Upper lobe of left lung (tissue), 6 donors: ENCODE data around the gene BGLAP. TPM values are rescaled to one million over a fixed set of nuclear protein-coding genes. Genes with fewer than 3 reads are reported as not detected.

Source experiments
- ATAC-seq, 2 donors: fragments of 200-7000 bp; cut with Tn5 transposase; one replicate each; pipeline ENCODE4 v1.9.1; 2022; ENCODE audit warnings: mild to moderate bottlenecking in 2 of 2, moderate library complexity in 2 of 2; ENCODE audit not compliant: low FRiP score in 2 of 2
- DNase-seq, 2 donors: peaks; one replicate each; pipeline ENCODE4 v3.0.0-alpha.2; 2019 to 2020
- H3K27ac ChIP-seq, 4 donors: fragments of 200-600 bp; sonication (generic); one replicate each; pipeline ENCODE4 v1.5.1; 2016 to 2019
- H3K27me3 ChIP-seq, 4 donors: fragments of 200-600 bp; sonication (generic); one replicate each; pipeline ENCODE4 v1.5.1; 2017 to 2019
- H3K36me3 ChIP-seq, 4 donors: fragments of 200-600 bp; sonication (generic); one replicate each; pipeline ENCODE4 v1.5.1; 2016 to 2019
- H3K4me1 ChIP-seq, 4 donors: fragments of 200-600 bp; sonication (generic); one replicate each; pipeline ENCODE4 v1.5.1; 2018 to 2019
- H3K4me3 ChIP-seq, 4 donors: fragments of 200-600 bp; sonication (generic); one replicate each; pipeline ENCODE4 v1.5.1; 2017 to 2019; ENCODE audit warnings: mild to moderate bottlenecking in 2 of 4, moderate library complexity in 1 of 4
- H3K9me3 ChIP-seq, 4 donors: fragments of 200-600 bp; sonication (generic); one replicate each; pipeline ENCODE4 v1.5.1; 2018 to 2019
- EP300 ChIP-seq, 4 donors: sonication (generic); formaldehyde crosslinking; IDR thresholded peaks; one replicate each; pipeline ENCODE4 v1.5.1; 2017; ENCODE audit warnings: antibody characterized with exemption in 4 of 4, control low read depth in 2 of 4
- POLR2A ChIP-seq, 4 donors: fragments of 450-650 bp; IDR thresholded peaks; one replicate each; pipeline ENCODE4 v1.5.1; 2016 to 2017; ENCODE audit warnings: antibody characterized with exemption in 4 of 4, mild to moderate bottlenecking in 2 of 4
- POLR2AphosphoS5 ChIP-seq, 2 donors: sonication (generic); formaldehyde crosslinking; IDR thresholded peaks; one replicate each; pipeline ENCODE4 v1.5.1; 2017; ENCODE audit warnings: antibody characterized with exemption in 2 of 2
- WGBS, 2 donors: methylation state at CpG; one replicate each; pipeline ENCODE4 v1.1.5; 2017 to 2018; 5-methylcytosine and 5-hydroxymethylcytosine counted together
- small RNA-seq, 4 donors: library from RNA; depleted of rRNA; stranded (forward); fragments of <200 nt; gene quantifications; one replicate each; pipeline ENCODE3, GENCODE V24; 2016
- total RNA-seq, 6 donors: library from RNA; depleted of rRNA in 4 of 6; stranded (reverse); fragments of >200 nt in 4 of 6; gene quantifications; one replicate each; pipeline versions ENCODE4 v1.1.0 to v1.2.1, GENCODE V29; 2016 to 2021
- TF ChIP-seq, protein P1 (sequence below), 6 experiments: fragments of 450-650 bp in 4 of 6; fragments of 200-600 bp in 2 of 6; sonication (generic) in 2 of 6; IDR thresholded peaks; one replicate each; pipeline ENCODE4 v1.5.1; 2016 to 2019; ENCODE audit warnings: antibody characterized with exemption in 6 of 6
- donor health status: DM: no; HTN: no; CAD: no; lungs with moderate emphysema.
- donor health status: DM: no; HTN: yes; CAD: no; lungs with severe emphysema.

The BGLAP gene
- total RNA-seq, 6 donors from 2014 or later, result 0.69 to 31.4 (median 1.9) TPM; not detected in 1

DNA sequence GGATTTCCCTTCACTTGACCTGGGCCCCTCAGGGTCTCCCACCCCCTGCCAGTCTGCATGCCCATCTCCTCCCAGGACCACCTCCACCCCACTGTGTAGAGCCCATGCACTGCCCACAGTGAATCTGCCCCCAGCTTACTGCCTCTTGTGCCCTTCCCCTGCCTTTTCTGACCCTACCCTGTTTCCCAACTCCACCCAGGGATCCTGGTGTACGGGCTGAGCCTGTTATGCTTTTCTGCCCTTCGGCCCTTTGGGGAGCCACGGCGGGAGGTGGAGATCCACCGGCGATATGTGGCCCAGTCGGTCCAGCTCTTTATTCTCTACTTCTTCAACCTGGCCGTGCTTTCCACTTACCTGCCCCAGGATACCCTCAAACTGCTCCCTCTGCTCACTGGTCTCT is 44.1 kb downstream of the BGLAP start:
- WGBS, 2 donors, result 92 to 97% methylated on average over 8 of the region's 8 CpGs
- Histone ChIP-seq H3K36me3 (peaks cover 0 to 7% (median 0%) of the 10 kb centered on the region in 4 donors), H3K9me3 (no peaks in the 10 kb centered on the region), H3K4me1 (peaks cover 19 to 34% (median 27%) of the 10 kb centered on the region in 4 donors), H3K27ac (no peak overlapping the region), H3K27me3 (no peaks in the 10 kb centered on the region), H3K4me3 (no peak overlapping the region)
- TF ChIP-seq POLR2A (IDR thresholded peaks at IDR 0.05) (no peak), POLR2AphosphoS5 (IDR thresholded peaks at IDR 0.05) (no peak), EP300 (IDR thresholded peaks at IDR 0.05) (no peak)
- TF ChIP-seq, protein P1, sequence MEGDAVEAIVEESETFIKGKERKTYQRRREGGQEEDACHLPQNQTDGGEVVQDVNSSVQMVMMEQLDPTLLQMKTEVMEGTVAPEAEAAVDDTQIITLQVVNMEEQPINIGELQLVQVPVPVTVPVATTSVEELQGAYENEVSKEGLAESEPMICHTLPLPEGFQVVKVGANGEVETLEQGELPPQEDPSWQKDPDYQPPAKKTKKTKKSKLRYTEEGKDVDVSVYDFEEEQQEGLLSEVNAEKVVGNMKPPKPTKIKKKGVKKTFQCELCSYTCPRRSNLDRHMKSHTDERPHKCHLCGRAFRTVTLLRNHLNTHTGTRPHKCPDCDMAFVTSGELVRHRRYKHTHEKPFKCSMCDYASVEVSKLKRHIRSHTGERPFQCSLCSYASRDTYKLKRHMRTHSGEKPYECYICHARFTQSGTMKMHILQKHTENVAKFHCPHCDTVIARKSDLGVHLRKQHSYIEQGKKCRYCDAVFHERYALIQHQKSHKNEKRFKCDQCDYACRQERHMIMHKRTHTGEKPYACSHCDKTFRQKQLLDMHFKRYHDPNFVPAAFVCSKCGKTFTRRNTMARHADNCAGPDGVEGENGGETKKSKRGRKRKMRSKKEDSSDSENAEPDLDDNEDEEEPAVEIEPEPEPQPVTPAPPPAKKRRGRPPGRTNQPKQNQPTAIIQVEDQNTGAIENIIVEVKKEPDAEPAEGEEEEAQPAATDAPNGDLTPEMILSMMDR (IDR thresholded peaks at IDR 0.05), result no peak
- no peak for DNase-seq
- no peak for ATAC-seq

DNA sequence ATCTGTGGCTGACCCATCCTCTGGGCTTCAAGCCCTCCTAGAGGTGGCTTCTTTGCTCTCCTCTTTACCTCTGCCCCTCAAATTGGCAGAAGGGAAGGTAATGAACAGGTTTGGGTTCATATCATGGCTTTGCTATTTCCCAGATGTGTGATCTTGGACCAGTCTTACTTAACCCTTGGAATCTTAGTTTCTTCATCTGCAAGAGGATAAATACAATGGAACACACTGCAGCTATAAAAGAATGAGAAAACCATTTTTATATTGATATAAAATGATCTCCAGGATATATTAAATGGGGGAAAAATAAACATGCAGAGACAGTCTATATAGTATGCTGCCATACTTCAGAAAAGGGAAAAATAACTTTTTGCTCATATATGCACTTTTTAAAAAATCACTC is 47.9 kb downstream of the BGLAP start:
- Histone ChIP-seq H3K27me3 (no peaks in the 10 kb centered on the region), H3K27ac (no peak overlapping the region), H3K4me3 (no peak overlapping the region), H3K9me3 (no peaks in the 10 kb centered on the region), H3K4me1 (peaks cover 8 to 30% (median 19%) of the 10 kb centered on the region in 4 donors), H3K36me3 (peaks cover 0 to 17% (median 6%) of the 10 kb centered on the region in 4 donors)
- no peak for DNase-seq
- TF ChIP-seq, protein P1 (IDR thresholded peaks at IDR 0.05), result no peak
- TF ChIP-seq POLR2AphosphoS5 (IDR thresholded peaks at IDR 0.05), result no peak
- no peak for TF ChIP-seq POLR2A (IDR thresholded peaks at IDR 0.05)
- TF ChIP-seq EP300 (IDR thresholded peaks at IDR 0.05), result no peak
- ATAC-seq, result no peak

DNA sequence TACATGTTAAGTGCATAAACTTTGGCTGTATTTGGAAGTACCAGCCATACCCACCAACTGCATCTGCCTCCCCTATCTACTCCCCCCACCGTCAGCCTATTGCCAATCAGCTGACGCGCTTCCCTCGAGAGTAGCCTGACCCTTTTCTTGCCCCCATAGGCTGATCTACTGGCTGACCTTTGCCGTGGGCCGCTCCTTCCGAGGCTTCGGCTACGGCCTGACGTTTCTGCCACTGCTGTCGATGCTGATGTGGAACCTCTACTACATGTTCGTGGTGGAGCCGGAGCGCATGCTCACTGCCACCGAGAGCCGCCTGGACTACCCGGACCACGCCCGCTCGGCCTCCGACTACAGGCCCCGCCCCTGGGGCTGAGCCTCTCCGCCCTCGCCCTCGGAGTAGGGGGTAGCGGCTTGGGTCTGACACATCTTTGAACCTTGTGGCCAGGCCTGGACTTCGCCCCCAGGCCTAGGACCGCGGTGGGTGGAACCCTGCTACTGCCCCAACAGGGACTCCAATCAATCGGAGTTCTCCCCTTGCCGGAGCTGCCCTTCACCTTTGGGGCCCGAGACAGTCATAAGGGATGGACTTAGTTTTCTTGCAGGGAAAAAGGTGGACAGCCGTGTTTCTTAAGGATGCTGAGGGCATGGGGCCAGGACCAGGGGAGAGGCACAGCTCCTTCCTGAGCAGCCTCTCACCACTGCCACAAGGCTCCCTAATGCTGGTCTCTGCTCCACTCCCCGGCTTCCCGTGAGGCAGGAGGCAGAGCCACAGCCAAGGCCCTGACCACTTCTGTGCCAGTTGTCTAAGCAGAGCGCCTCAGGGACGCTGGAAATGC is 49.5 kb downstream of the BGLAP start:
- Histone ChIP-seq H3K4me1 (peaks cover 11 to 41% (median 25%) of the 10 kb centered on the region in 4 donors), H3K9me3 (no peaks in the 10 kb centered on the region), H3K36me3 (peaks cover 0 to 17% (median 6%) of the 10 kb centered on the region in 4 donors), H3K4me3 (peak overlapping the region; percentile 27 to 52 (median 43)), H3K27ac (peak overlapping the region; percentile 45 to 81 (median 75)), H3K27me3 (no peaks in the 10 kb centered on the region)
- ATAC-seq (peak; percentile 91 to 97), DNase-seq (peak; percentile 94 to 95)
- TF ChIP-seq EP300 (IDR thresholded peaks at IDR 0.05) (no peak), POLR2AphosphoS5 (IDR thresholded peaks at IDR 0.05) (peak in 1 of 2 donors; percentile 57), POLR2A (IDR thresholded peaks at IDR 0.05) (peak in 2 of 4 donors; percentile 27 to 53)
- TF ChIP-seq, protein P1 (IDR thresholded peaks at IDR 0.05), result no peak
- 14 to 29% methylated on average over 13 to 34 of the region's 37 CpGs for WGBS, 2 donors

Small RNA genes lying within 50 kb of the gene (small RNA-seq; reads per million reads assigned to genes)
- 0 reads per million in 4 donors for gene RF00568

Other genes with a start within 250 kb of the BGLAP start
- 100 to 1,000 TPM in 5 of 6 donors, 10 to 100 TPM in 1; 66.0 to 395 (median 228) TPM for gene SSR2, start 221.2 kb upstream of the BGLAP start, total RNA-seq
- gene UBQLN4, start 188.4 kb upstream of the BGLAP start, total RNA-seq, result 10 to 100 TPM; 22.2 to 39.8 (median 24.5) TPM
- 10 to 100 TPM; 35.6 to 84.5 (median 68.8) TPM for gene LAMTOR2, start 187.4 kb upstream of the BGLAP start, total RNA-seq
- 100 to 1,000 TPM in 1 of 6 donors, 10 to 100 TPM in 5; 58.7 to 123 (median 88.9) TPM for gene RAB25, start 181.0 kb upstream of the BGLAP start, total RNA-seq
- gene MEX3A, start 159.7 kb upstream of the BGLAP start, total RNA-seq, result 1 to 10 TPM in 2 of 6 donors, under 1 TPM in 3, not detected in 1; 0.26 to 2.0 (median 1.00) TPM
- 1,000 to 10,000 TPM in 1 of 6 donors, 100 to 1,000 TPM in 5; 156 to 1,281 (median 388) TPM for gene LMNA, start 127.5 kb upstream of the BGLAP start, total RNA-seq
- gene SEMA4A, start 88.6 kb upstream of the BGLAP start, total RNA-seq, result 10 to 100 TPM; 28.9 to 65.9 (median 33.5) TPM
- 10 to 100 TPM; 11.0 to 27.4 (median 21.1) TPM for gene SLC25A44, start 48.1 kb upstream of the BGLAP start, total RNA-seq
- 10 to 100 TPM; 46.1 to 88.2 (median 66.6) TPM for gene PMF1, start 29.2 kb upstream of the BGLAP start, total RNA-seq
- gene PAQR6, start 5.9 kb downstream of the BGLAP start, total RNA-seq, result 10 to 100 TPM in 1 of 6 donors, 1 to 10 TPM in 5; 1.3 to 10.5 (median 2.9) TPM
- gene SMG5, start 40.6 kb downstream of the BGLAP start, total RNA-seq, result 100 to 1,000 TPM in 1 of 6 donors, 10 to 100 TPM in 5; 52.3 to 136 (median 69.1) TPM
- 10 to 100 TPM in 1 of 6 donors, 1 to 10 TPM in 5; 1.3 to 10.5 (median 3.1) TPM for gene TMEM79, start 42.1 kb downstream of the BGLAP start, total RNA-seq
- gene GLMP, start 53.5 kb downstream of the BGLAP start, total RNA-seq, result 10 to 100 TPM; 22.1 to 80.4 (median 50.9) TPM
- 1 to 10 TPM in 1 of 6 donors, not detected in 5; 7.3 TPM for gene VHLL, start 57.1 kb downstream of the BGLAP start, total RNA-seq
- gene CCT3, start 96.1 kb downstream of the BGLAP start, total RNA-seq, result 100 to 1,000 TPM in 4 of 6 donors, 10 to 100 TPM in 2; 53.5 to 171 (median 112) TPM
- 1 to 10 TPM in 2 of 6 donors, not detected in 4; 1.1 to 4.2 TPM for gene TSACC, start 96.3 kb downstream of the BGLAP start, total RNA-seq
- under 1 TPM in 1 of 6 donors, not detected in 5; 0.24 TPM for gene RHBG, start 127.0 kb downstream of the BGLAP start, total RNA-seq